AG09309 (cell line): ENCODE data around the gene UCN2.
A peak's percentile ranks its signal among the peaks of the same experiment; 100 is the strongest.

Source experiments
- DNase-seq: peaks from one replicate; pipeline ENCODE4 v3.0.0-alpha.2; 2010; ENCODE audit warnings: low read depth
- H3K4me3 ChIP-seq: 2 replicates; pipeline ENCODE4 v1.5.1; 2011; ENCODE audit warnings: mild to moderate bottlenecking, low read depth, low read length, moderate library complexity; ENCODE audit not compliant: control insufficient read depth
- CTCF ChIP-seq: IDR thresholded peaks from 2 replicates; pipeline ENCODE4 v1.5.1; 2011; ENCODE audit warnings: mild to moderate bottlenecking, low read depth, low read length, inconsistent platforms; ENCODE audit not compliant: insufficient read depth, control insufficient read depth; ENCODE audit errors: missing control alignments

The UCN2 gene

GRCh38 chr3:48564667-48565066 is 1.1 kb upstream of the UCN2 start:
- no peak for TF ChIP-seq CTCF
- no peak for DNase-seq
- no peak overlapping the region for H3K4me3 ChIP-seq

GRCh38 chr3:48564022-48564421 is 441 bp upstream of the UCN2 start:
- H3K4me3 ChIP-seq: no peak overlapping the region
- TF ChIP-seq CTCF: peak; percentile 25
- peak; percentile 54 for DNase-seq

- no peak overlapping the region for H3K4me3 ChIP-seq
- no peak for TF ChIP-seq CTCF
- no peak for DNase-seq
Measured at GRCh38 chr3:48562367-48563095, 1.1 kb downstream of the UCN2 start.

- peak overlapping the region; percentile 9 for H3K4me3 ChIP-seq
- TF ChIP-seq CTCF: peak; percentile 47
- no peak for DNase-seq
Measured at GRCh38 chr3:48561045-48561736, 2.4 kb downstream of the UCN2 start.

GRCh38 chr3:48560648-48561018 is 2.9 kb downstream of the UCN2 start:
- no peak for TF ChIP-seq CTCF
- no peak for DNase-seq

GRCh38 chr3:48558493-48559134 is 5.0 kb downstream of the UCN2 start:
- no peak for DNase-seq
- TF ChIP-seq CTCF: no peak
- no peak overlapping the region for H3K4me3 ChIP-seq

More at GRCh38 chr3:48560648-48561018, 2.9 kb downstream of the UCN2 start:
- H3K4me3 ChIP-seq: peak overlapping the region; percentile 9
